Neuronal stem cell (in vitro differentiated cells): Measurements from ENCODE around the gene ZNF771. TPM values are rescaled to one million over a fixed set of nuclear protein-coding genes. Genes with fewer than 3 reads are reported as not detected.
"Not testable (repeated sequence)": the region's sequence is repeated elsewhere in the genome, so short reads cannot be mapped to it uniquely, and the experiment has no call there.

Experiments
- DNase-seq: peaks from one replicate; pipeline ENCODE4 v3.0.0-alpha.2; 2013; ENCODE audit warnings: low spot score
- H2AFZ ChIP-seq: one replicate; pipeline ENCODE4 v1.6.1; 2013; ENCODE audit warnings: mild to moderate bottlenecking, low read length, inconsistent platforms
- H2AK5ac ChIP-seq: 2 replicates; pipeline ENCODE4 v1.6.1; 2013; ENCODE audit warnings: low read depth, mild to moderate bottlenecking, inconsistent platforms, low read length, moderate library complexity, mixed read lengths
- H2BK120ac ChIP-seq: 2 replicates; pipeline ENCODE4 v1.6.1; 2013; ENCODE audit warnings: low read depth, mild to moderate bottlenecking, inconsistent platforms, low read length, moderate library complexity, mixed read lengths
- H2BK12ac ChIP-seq: one replicate; pipeline ENCODE4 v1.6.1; 2013; ENCODE audit warnings: low read length, inconsistent platforms
- H2BK15ac ChIP-seq: 2 replicates; pipeline ENCODE4 v1.6.1; 2013; ENCODE audit warnings: mild to moderate bottlenecking, low read length, inconsistent platforms, mixed read lengths
- H2BK5ac ChIP-seq: one replicate; pipeline ENCODE4 v1.6.1; 2013; ENCODE audit warnings: inconsistent platforms, mild to moderate bottlenecking, low read length, moderate library complexity
- H3K14ac ChIP-seq: one replicate; pipeline ENCODE4 v1.6.1; 2013; ENCODE audit warnings: low read length, inconsistent platforms
- H3K18ac ChIP-seq: 2 replicates; pipeline ENCODE4 v1.6.1; 2013; ENCODE audit warnings: low read length, inconsistent platforms
- H3K23ac ChIP-seq: 2 replicates; pipeline ENCODE4 v1.6.1; 2013; ENCODE audit warnings: low read depth, mild to moderate bottlenecking, mixed read lengths, low read length, inconsistent platforms; ENCODE audit not compliant: poor library complexity
- H3K27ac ChIP-seq: replicated peaks from 3 replicates; pipeline ENCODE4 v1.5.1; 2013; ENCODE audit warnings: low read length, inconsistent platforms
- H3K27me3 ChIP-seq, 3 experiments: 2 replicates each; pipeline ENCODE4 v1.6.1; 2013; ENCODE audit warnings: low read length in 3 of 3, mild to moderate bottlenecking in 2 of 3, inconsistent platforms in 1 of 3, low read depth in 1 of 3, mixed read lengths in 1 of 3, moderate library complexity in 1 of 3; ENCODE audit not compliant: control insufficient read depth in 3 of 3, insufficient read depth in 3 of 3
- H3K36me3 ChIP-seq, 2 donors: replicated peaks in 1 of 2; 2 replicates each; pipeline ENCODE4 v1.6.1; 2013; ENCODE audit warnings: low read length in 2 of 2; ENCODE audit not compliant: control insufficient read depth in 2 of 2, insufficient read depth in 2 of 2
- H3K4ac ChIP-seq: 2 replicates; pipeline ENCODE4 v1.6.1; 2013; ENCODE audit warnings: inconsistent platforms, mild to moderate bottlenecking, low read length, moderate library complexity
- H3K4me1 ChIP-seq, 2 donors: 1 replicate in 1 of 2; 2 replicates in 1 of 2; pipeline ENCODE4 v1.6.1; 2013; ENCODE audit warnings: low read length in 2 of 2, low read depth in 1 of 2; ENCODE audit not compliant: control insufficient read depth in 2 of 2, insufficient read depth in 1 of 2
- H3K4me2 ChIP-seq: one replicate; pipeline ENCODE4 v1.6.1; 2013; ENCODE audit warnings: mild to moderate bottlenecking, low read length, inconsistent platforms; ENCODE audit not compliant: insufficient read depth, poor library complexity, severe bottlenecking
- H3K4me3 ChIP-seq, 2 donors: 2 replicates each; pipeline ENCODE4 v1.5.1; 2013; ENCODE audit warnings: low read length in 2 of 2, mild to moderate bottlenecking in 2 of 2, inconsistent platforms in 1 of 2, moderate library complexity in 1 of 2
- H3K79me1 ChIP-seq: one replicate; pipeline ENCODE4 v1.6.1; 2013; ENCODE audit warnings: low read depth, mild to moderate bottlenecking, inconsistent platforms, low read length, moderate library complexity
- H3K9ac ChIP-seq: one replicate; pipeline ENCODE4 v1.6.1; 2013; ENCODE audit warnings: mild to moderate bottlenecking, low read depth, low read length, inconsistent platforms; ENCODE audit not compliant: poor library complexity
- H3K9me3 ChIP-seq, 2 donors: replicated peaks in 1 of 2; 2 replicates each; pipeline versions ENCODE3 to v1.6.1; 2013; ENCODE audit warnings: low read length in 2 of 2, mild to moderate bottlenecking in 2 of 2, inconsistent platforms in 1 of 2, low read depth in 1 of 2, mixed read lengths in 1 of 2, moderate library complexity in 1 of 2; ENCODE audit not compliant: control insufficient read depth in 2 of 2, insufficient read depth in 1 of 2
- H4K8ac ChIP-seq: one replicate; pipeline ENCODE4 v1.6.1; 2013; ENCODE audit warnings: low read depth, mild to moderate bottlenecking, inconsistent platforms, low read length, moderate library complexity
- H4K91ac ChIP-seq: one replicate; pipeline ENCODE4 v1.6.1; 2013; ENCODE audit warnings: low read length, low read depth, mild to moderate bottlenecking, inconsistent platforms; ENCODE audit not compliant: poor library complexity
- WGBS, 2 donors: extraction: QIAGEN DNeasy Blood & Tissue Kit; methylation state at CpG; one replicate each; pipeline ENCODE4 v1.1.7; 2013; ENCODE audit warnings: missing lambda C conversion rate in 2 of 2, mixed read lengths in 1 of 2; ENCODE audit not compliant: insufficient read length in 2 of 2, insufficient replicate concordance in 1 of 2; ENCODE audit errors: extremely low coverage in 2 of 2; 5-methylcytosine and 5-hydroxymethylcytosine counted together
- small RNA-seq: library from polyadenylated mRNA; stranded (forward); fragments of <200 nt; extraction: miRNeasy Mini kit (QIAGEN cat#:217004); gene quantifications from one replicate; pipeline ENCODE3, GENCODE V24; 2013; ENCODE audit not compliant: insufficient read depth

The ZNF771 gene

GRCh38 chr16:30461426-30461825 lies 54.0 kb downstream of the ZNF771 start:
- H2BK12ac ChIP-seq, H4K8ac ChIP-seq, H3K27ac ChIP-seq, H3K4ac ChIP-seq, H3K23ac ChIP-seq, H2BK120ac ChIP-seq, H2BK5ac ChIP-seq, H3K4me2 ChIP-seq, H3K27me3 ChIP-seq, DNase-seq, H3K9ac ChIP-seq, H3K36me3 ChIP-seq, H3K4me1 ChIP-seq, H3K9me3 ChIP-seq, H3K79me1 ChIP-seq, H2AFZ ChIP-seq, H3K4me3 ChIP-seq, H2BK15ac ChIP-seq, H2AK5ac ChIP-seq, H4K91ac ChIP-seq, H3K14ac ChIP-seq, H3K18ac ChIP-seq: not testable (repeated sequence)
- whole genome bisulfite sequencing, 2 donors, result no CpG with 5 or more reads among the region's 5 CpGs

- H2BK15ac ChIP-seq, result no peak overlapping the region
- no peak overlapping the region for H2BK5ac ChIP-seq
- DNase-seq, result no peak
- H2AK5ac ChIP-seq, result no peak overlapping the region
- no peaks in the 10 kb centered on the region for H3K9me3 ChIP-seq
- no peak overlapping the region for H3K23ac ChIP-seq
- H4K91ac ChIP-seq, result no peak overlapping the region
- no peak overlapping the region for H3K4ac ChIP-seq
- no peak overlapping the region for H3K18ac ChIP-seq
- no peak overlapping the region for H3K9ac ChIP-seq
- H3K79me1 ChIP-seq, result no peaks in the 10 kb centered on the region
- no peak overlapping the region for H2BK12ac ChIP-seq
- H3K27ac ChIP-seq, result no peak overlapping the region
- no peak overlapping the region for H4K8ac ChIP-seq
- no peak overlapping the region for H3K4me2 ChIP-seq
- H3K36me3 ChIP-seq, result no peaks in the 10 kb centered on the region
- no peak overlapping the region for H2BK120ac ChIP-seq
- no peaks in the 10 kb centered on the region for H3K4me1 ChIP-seq
- no CpG with 5 or more reads among the region's 7 CpGs for WGBS, 2 donors
- H3K4me3 ChIP-seq, result no peak overlapping the region
- H2AFZ ChIP-seq, result no peak overlapping the region
- H3K27me3 ChIP-seq, result no peaks in the 10 kb centered on the region
- no peak overlapping the region for H3K14ac ChIP-seq
Measured at GRCh38 chr16:30464078-30464477, 56.7 kb downstream of the ZNF771 start.

Small RNAs within 50 kb of the gene (small RNA-seq; reads per million reads assigned to genes)
- gene RF00019, result not detected
- 3.9 reads per million, percentile 6 among the genes with 10 or more reads in this experiment for gene RF00406
